K562 treated with DMSO at 1 percent for 48 hours (cell line): ENCODE data around the gene FAM236A. TPM values are rescaled to one million over a fixed set of nuclear protein-coding genes. Genes with fewer than 3 reads are reported as not detected.

Experiments used
- total RNA-seq: library from RNA; unstranded; fragments of 300-600 nt; gene quantifications from 2 replicates; pipeline ENCODE4 v1.2.3, GENCODE V29; 2022; ENCODE audit warnings: low replicate concordance; ENCODE audit errors: extremely low read depth

The FAM236A gene
- total RNA-seq, result not detected in 2 replicates

GRCh38 chrX:72937906-72938305 is at the start of gene FAM236A:
FAM236A (plus strand) TSS chrX:72938206; CDS start chrX:72938263, 57 bp downstream.

GRCh38 chrX:72912315-72912714 is 25.7 kb upstream of the FAM236A start, which contains the start of gene FAM236C:
FAM236C (plus strand) TSS chrX:72912615; CDS start chrX:72912715, 100 bp downstream.

GRCh38 chrX:72943819-72944169 is 5.8 kb downstream of the FAM236A start, which contains the start of gene DMRTC1:
DMRTC1 (minus strand) TSS chrX:72943837; CDS start chrX:72875694, 68,143 bp downstream.

Other genes with a start within 250 kb of the FAM236A start
- gene PHKA1, start 223.9 kb upstream of the FAM236A start, total RNA-seq, result 80.1 TPM in 1 of 2 replicates, not detected in the other
- not detected in 2 replicates for gene DMRTC1B, start 161.3 kb upstream of the FAM236A start, total RNA-seq
- gene FAM236B, start 155.5 kb upstream of the FAM236A start, total RNA-seq, result not detected in 2 replicates
- not detected in 2 replicates for gene FAM236D, start 130.0 kb upstream of the FAM236A start, total RNA-seq
- not detected in 2 replicates for gene FAM236C, start 25.6 kb upstream of the FAM236A start, total RNA-seq
- gene DMRTC1, start 5.6 kb downstream of the FAM236A start, total RNA-seq, result not detected in 2 replicates
- gene PABPC1L2B, start 64.7 kb downstream of the FAM236A start, total RNA-seq, result not detected in 2 replicates
- gene PABPC1L2A, start 141.3 kb downstream of the FAM236A start, total RNA-seq, result not detected in 2 replicates